Natural killer cell (primary cell): ENCODE data around the gene CNN1. TPM values are rescaled to one million over a fixed set of nuclear protein-coding genes. Genes with fewer than 3 reads are reported as not detected.

ENCODE experiments used
- ATAC-seq, 3 donors: fragments of 150-1000 bp in 2 of 3; fragments of 200-7000 bp in 1 of 3; cut with Tn5 transposase; 1 replicate in 1 of 3; 2 replicates in 2 of 3; pipeline ENCODE4 v1.10.0; 2021; ENCODE audit warnings: mild to moderate bottlenecking in 2 of 3, moderate library complexity in 2 of 3
- DNase-seq, 2 donors: peaks; one replicate each; pipeline versions ENCODE4 v3.0.0 to v3.0.0-alpha.2; 2013 to 2021; ENCODE audit warnings: mixed read lengths in 1 of 2
- H3K27ac ChIP-seq: one replicate; pipeline ENCODE4 v1.5.1; 2013; ENCODE audit warnings: mild to moderate bottlenecking, low read length
- H3K27me3 ChIP-seq: one replicate; pipeline ENCODE4 v1.6.1; 2013; ENCODE audit warnings: low read length; ENCODE audit not compliant: control insufficient read depth, insufficient read depth
- H3K36me3 ChIP-seq: one replicate; pipeline ENCODE4 v1.6.1; 2013; ENCODE audit warnings: low read length; ENCODE audit not compliant: control insufficient read depth, insufficient read depth
- H3K4me1 ChIP-seq: one replicate; pipeline ENCODE4 v1.6.1; 2013; ENCODE audit warnings: low read length; ENCODE audit not compliant: control insufficient read depth, insufficient read depth
- H3K4me3 ChIP-seq: one replicate; pipeline ENCODE4 v1.5.1; 2013; ENCODE audit warnings: low read length
- H3K9me3 ChIP-seq: one replicate; pipeline ENCODE4 v1.6.1; 2013; ENCODE audit warnings: low read length; ENCODE audit not compliant: control insufficient read depth, insufficient read depth
- H3K27ac Mint-ChIP-seq, 2 donors: one replicate each; pipeline ENCODE4 v1.8.0; 2022; ENCODE audit warnings: mild to moderate bottlenecking in 2 of 2, mixed read lengths in 2 of 2, moderate library complexity in 1 of 2
- H3K27me3 Mint-ChIP-seq, 2 donors: one replicate each; pipeline ENCODE4 v1.8.0; 2022; ENCODE audit warnings: low read depth in 2 of 2, mixed read lengths in 2 of 2
- H3K36me3 Mint-ChIP-seq: one replicate; pipeline ENCODE4 v1.8.0; 2022; ENCODE audit warnings: mixed read lengths
- H3K4me1 Mint-ChIP-seq, 2 donors: one replicate each; pipeline ENCODE4 v1.8.0; 2022; ENCODE audit warnings: mixed read lengths in 2 of 2
- H3K4me3 Mint-ChIP-seq: one replicate; pipeline ENCODE4 v1.8.0; 2022; ENCODE audit warnings: mild to moderate bottlenecking, moderate library complexity, mixed read lengths
- H3K9me3 Mint-ChIP-seq, 2 donors: one replicate each; pipeline ENCODE4 v1.8.0; 2022; ENCODE audit warnings: mixed read lengths in 2 of 2
- WGBS: methylation state at CpG from one replicate; pipeline ENCODE4 v1.1.7; 2013; ENCODE audit warnings: missing lambda C conversion rate; ENCODE audit not compliant: insufficient coverage; 5-methylcytosine and 5-hydroxymethylcytosine counted together
- intact Hi-C: fragments of 100-400 bp; cut with micrococcal nuclease; formaldehyde crosslinking; loops from one replicate; pipeline ENCODE4 v1.14.2; 2022
- total RNA-seq, 4 donors: library from RNA; stranded (reverse); fragments of 120-200 nt in 1 of 4; gene quantifications; one replicate each; pipeline versions ENCODE4 v1.2.3 to v1.2.4, GENCODE V29; 2013 to 2022
- TF ChIP-seq, protein P1 (sequence below): fragments of 200-600 bp; IDR thresholded peaks from one replicate; pipeline ENCODE4 v1.8.0; 2022; ENCODE audit warnings: antibody characterized with exemption

CNN1 gene
- total RNA-seq, 3 donors from 2014 or later (not counting 1 experiment from before 2014, with no cell fraction given) = not detected

DNA sequence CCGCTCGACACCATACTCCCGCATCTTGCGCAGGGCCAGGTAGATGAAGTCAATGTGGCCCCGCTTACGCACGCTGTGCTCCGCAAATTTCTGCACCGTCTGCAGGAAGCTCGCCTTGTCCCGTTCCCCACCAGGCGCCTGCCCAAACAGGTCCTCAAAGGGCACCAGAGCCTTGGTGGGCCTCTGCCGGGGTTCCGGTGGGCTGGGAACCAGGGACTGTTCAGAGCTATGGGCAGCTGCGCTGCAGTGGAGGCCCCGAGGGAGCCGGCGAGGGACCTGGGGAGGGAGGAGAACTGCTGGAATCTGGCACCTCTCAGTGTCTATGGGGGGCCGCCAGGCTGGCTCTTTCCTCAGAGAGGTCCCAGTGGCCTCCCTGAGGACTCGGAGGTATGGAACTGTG is 24.7 kb upstream of the CNN1 start:
- ATAC-seq = no peak
- H3K27ac ChIP-seq = no peak overlapping the region

DNA sequence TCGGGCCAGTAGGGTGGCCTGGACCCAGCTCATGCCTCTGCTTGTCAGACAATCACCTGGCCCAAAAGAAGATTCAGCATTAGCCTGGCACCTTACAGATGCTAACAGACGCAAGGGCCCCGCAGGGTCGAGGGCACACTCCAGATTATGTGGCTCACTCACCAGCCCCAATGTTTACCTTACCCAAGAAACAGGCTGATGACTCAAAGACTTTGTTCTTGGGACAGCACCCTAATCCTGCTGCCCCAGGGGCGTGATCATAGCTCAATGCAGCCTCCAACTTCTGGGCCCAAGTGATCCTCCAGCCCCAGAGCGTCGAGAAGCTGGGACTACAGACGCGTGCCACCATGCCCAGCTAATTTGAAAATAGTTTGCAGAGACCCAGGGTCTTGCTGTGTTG is 19.5 kb upstream of the CNN1 start:
- TF ChIP-seq, protein P1, sequence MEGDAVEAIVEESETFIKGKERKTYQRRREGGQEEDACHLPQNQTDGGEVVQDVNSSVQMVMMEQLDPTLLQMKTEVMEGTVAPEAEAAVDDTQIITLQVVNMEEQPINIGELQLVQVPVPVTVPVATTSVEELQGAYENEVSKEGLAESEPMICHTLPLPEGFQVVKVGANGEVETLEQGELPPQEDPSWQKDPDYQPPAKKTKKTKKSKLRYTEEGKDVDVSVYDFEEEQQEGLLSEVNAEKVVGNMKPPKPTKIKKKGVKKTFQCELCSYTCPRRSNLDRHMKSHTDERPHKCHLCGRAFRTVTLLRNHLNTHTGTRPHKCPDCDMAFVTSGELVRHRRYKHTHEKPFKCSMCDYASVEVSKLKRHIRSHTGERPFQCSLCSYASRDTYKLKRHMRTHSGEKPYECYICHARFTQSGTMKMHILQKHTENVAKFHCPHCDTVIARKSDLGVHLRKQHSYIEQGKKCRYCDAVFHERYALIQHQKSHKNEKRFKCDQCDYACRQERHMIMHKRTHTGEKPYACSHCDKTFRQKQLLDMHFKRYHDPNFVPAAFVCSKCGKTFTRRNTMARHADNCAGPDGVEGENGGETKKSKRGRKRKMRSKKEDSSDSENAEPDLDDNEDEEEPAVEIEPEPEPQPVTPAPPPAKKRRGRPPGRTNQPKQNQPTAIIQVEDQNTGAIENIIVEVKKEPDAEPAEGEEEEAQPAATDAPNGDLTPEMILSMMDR = no peak
- Histone ChIP-seq H3K27ac (no peak overlapping the region), H3K4me3 (no peak overlapping the region), H3K36me3 (peaks cover 9% of the 10 kb centered on the region), H3K9me3 (no peaks in the 10 kb centered on the region), H3K27me3 (no peaks in the 10 kb centered on the region), H3K4me1 (no peaks in the 10 kb centered on the region)
- no peak overlapping the region for H3K4me3 Mint-ChIP-seq
- H3K9me3 Mint-ChIP-seq = no peaks in the 10 kb centered on the region
- no peak overlapping the region for H3K27ac Mint-ChIP-seq
- H3K36me3 Mint-ChIP-seq = no peaks in the 10 kb centered on the region
- ATAC-seq = no peak
- DNase-seq = no peak
- intact Hi-C loops = no loop called here
- H3K4me1 Mint-ChIP-seq = no peaks in the 10 kb centered on the region
- 97% methylated on average over 9 of the region's 9 CpGs for WGBS
- H3K27me3 Mint-ChIP-seq = no peaks in the 10 kb centered on the region

More for the DNA sequence above, 24.7 kb upstream of the CNN1 start:
- Mint-ChIP-seq H3K4me3 (no peak overlapping the region), H3K27ac (no peak overlapping the region), H3K9me3 (no peaks in the 10 kb centered on the region), H3K36me3 (no peaks in the 10 kb centered on the region), H3K27me3 (no peaks in the 10 kb centered on the region), H3K4me1 (peaks cover 0 to 4% of the 10 kb centered on the region in 2 donors)
- no peaks in the 10 kb centered on the region for H3K9me3 ChIP-seq
- peaks cover 16% of the 10 kb centered on the region for H3K36me3 ChIP-seq
- H3K4me3 ChIP-seq = no peak overlapping the region
- no peaks in the 10 kb centered on the region for H3K4me1 ChIP-seq
- TF ChIP-seq, protein P1 = no peak
- DNase-seq = no peak
- intact Hi-C loops = no loop called here
- WGBS = 98% methylated on average over 20 of the region's 20 CpGs
- H3K27me3 ChIP-seq = no peaks in the 10 kb centered on the region

DNA sequence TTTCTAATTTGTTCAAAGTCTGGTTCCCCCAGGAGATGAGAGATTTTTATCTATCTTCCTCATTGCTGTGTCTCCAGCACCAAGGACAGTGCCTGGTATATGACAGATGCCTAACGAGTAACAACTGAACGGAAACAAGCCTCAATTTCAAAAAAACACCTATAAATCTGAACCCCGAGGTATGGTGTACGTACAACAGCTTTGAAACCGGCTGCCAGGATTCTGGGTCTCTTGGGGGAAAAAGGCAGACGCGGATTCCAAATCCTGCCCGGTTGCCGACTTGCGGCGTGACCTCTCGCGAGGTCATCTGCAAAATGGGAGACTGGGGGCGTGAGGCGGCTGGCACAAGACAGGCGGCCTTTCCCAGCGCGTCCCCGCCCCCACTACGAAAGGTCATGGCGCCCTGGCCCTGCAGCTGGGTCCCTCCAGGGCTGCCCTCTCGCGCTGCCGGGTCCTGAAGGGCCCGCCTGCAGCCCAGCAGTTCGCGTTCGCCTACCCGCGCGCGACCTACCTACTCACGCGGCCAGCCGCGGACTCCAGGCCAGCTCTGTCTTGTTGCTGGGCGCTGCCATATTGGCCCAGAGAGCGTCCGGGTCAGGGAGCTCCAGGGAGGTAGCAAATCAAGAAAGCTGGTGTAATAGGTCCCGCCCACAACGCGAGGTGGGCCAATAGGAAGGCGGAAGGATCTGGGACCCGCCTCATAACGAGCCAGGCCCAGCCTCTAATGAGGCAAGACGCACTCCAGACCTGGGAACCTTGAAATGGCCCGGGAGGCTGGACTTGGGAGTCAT is 9.9 kb upstream of the CNN1 start, which contains the start of gene ECSIT:
Gene ECSIT (minus strand): TSS at position 584 of the 791 bp plus-strand sequence. CDS start 9,964 bp downstream, outside the sequence.
- intact Hi-C loops = loop anchor here (1.0 kb wide), 2 partner anchors 8 to 23 kb away; partner anchors contain the start of gene ZNF653
- peaks cover 17% of the 10 kb centered on the region for H3K4me1 ChIP-seq
- no peaks in the 10 kb centered on the region for H3K9me3 Mint-ChIP-seq
- WGBS = under 1% methylated on average over 47 of the region's 47 CpGs
- no peaks in the 10 kb centered on the region for H3K9me3 ChIP-seq
- peak; percentile 96 to 99 (median 97) for ATAC-seq
- H3K4me3 ChIP-seq = peak within 1 kb of the TSS; percentile 46
- peak; percentile 89 to 96 for DNase-seq
- H3K27me3 Mint-ChIP-seq = no peaks in the 10 kb centered on the region
- H3K4me1 Mint-ChIP-seq = peaks cover 14 to 22% of the 10 kb centered on the region in 2 donors
- peak within 1 kb of the TSS; percentile 76 for H3K27ac ChIP-seq
- H3K4me3 Mint-ChIP-seq = peak within 1 kb of the TSS; percentile 96
- H3K36me3 ChIP-seq = no peaks in the 10 kb centered on the region
- TF ChIP-seq, protein P1 = no peak
- no peaks in the 10 kb centered on the region for H3K36me3 Mint-ChIP-seq
- H3K27ac Mint-ChIP-seq = peak within 1 kb of the TSS; percentile 94 to 95
- H3K27me3 ChIP-seq = no peaks in the 10 kb centered on the region
